H1 (cell line): ENCODE results near the gene PLA1A. TPM values are rescaled to one million over a fixed set of nuclear protein-coding genes. Genes with fewer than 3 reads are reported as not detected.

Experiments
- CTCF ChIA-PET: fragments of 300-600 bp; sonication (Branson Sonifier 250); formaldehyde crosslinking; loops from one replicate; lab custom pipeline; 2021; ENCODE audit not compliant: partially characterized antibody; lab: Charles Lee
- POLR2A ChIA-PET: fragments of 300-600 bp; sonication (Branson Sonifier 250); formaldehyde crosslinking; loops from one replicate; lab custom pipeline; 2021; ENCODE audit warnings: inconsistent platforms; ENCODE audit not compliant: partially characterized antibody; lab: Charles Lee
- DNase-seq, 2 experiments: peaks; one replicate each; pipeline versions ENCODE4 v3.0.0 to v3.0.0-alpha.2; 2010 to 2022; ENCODE audit warnings: low spot score in 2 of 2, low read depth in 1 of 2, mixed read lengths in 1 of 2
- FAIRE-seq: peaks from 2 replicates; lab custom pipeline; 2011; peaks lifted over from hg19 to GRCh38; lab: Jason Lieb, UNC
- H2AFZ ChIP-seq: 2 replicates; pipeline ENCODE4 v1.8.1; 2012; ENCODE audit warnings: low read length, inconsistent platforms
- H2AK5ac ChIP-seq: 2 replicates; pipeline ENCODE4 v1.6.1; 2013; ENCODE audit warnings: low read depth, low read length
- H2BK120ac ChIP-seq: replicated peaks from 2 replicates; pipeline ENCODE3; 2013; ENCODE audit warnings: low read depth, low read length, inconsistent platforms
- H2BK12ac ChIP-seq: 2 replicates; pipeline ENCODE4 v1.6.1; 2013; ENCODE audit warnings: low read depth, low read length
- H2BK15ac ChIP-seq: 2 replicates; pipeline ENCODE4 v1.6.1; 2013; ENCODE audit warnings: low read length
- H2BK20ac ChIP-seq: 2 replicates; pipeline ENCODE4 v1.6.1; 2013; ENCODE audit warnings: low read length
- H2BK5ac ChIP-seq: 2 replicates; pipeline ENCODE4 v1.6.1; 2013; ENCODE audit warnings: low read depth, low read length
- H3K14ac ChIP-seq: 2 replicates; pipeline ENCODE4 v1.6.1; 2013; ENCODE audit warnings: inconsistent platforms; ENCODE audit not compliant: insufficient read length
- H3K18ac ChIP-seq: 2 replicates; pipeline ENCODE4 v1.6.1; 2013; ENCODE audit warnings: low read length; ENCODE audit errors: extremely low read depth
- H3K23ac ChIP-seq: 2 replicates; pipeline ENCODE4 v1.6.1; 2013; ENCODE audit warnings: inconsistent platforms; ENCODE audit not compliant: insufficient read length
- H3K23me2 ChIP-seq: 2 replicates; pipeline ENCODE4 v1.6.1; 2013; ENCODE audit warnings: low read depth, low read length
- H3K27ac ChIP-seq: 2 replicates; pipeline ENCODE4 v1.6.1; 2011; ENCODE audit warnings: low read depth, low read length, inconsistent platforms
- H3K27me3 ChIP-seq, 4 experiments: replicated peaks in 1 of 4; 1 replicate in 1 of 4; 2 replicates in 3 of 4; pipeline versions ENCODE4 v1.6.1 to v1.8.1; 2011 to 2013; ENCODE audit warnings: low read length in 3 of 4, mild to moderate bottlenecking in 3 of 4, inconsistent platforms in 2 of 4, mixed read lengths in 2 of 4, moderate library complexity in 1 of 4; ENCODE audit not compliant: control insufficient read depth in 3 of 4, insufficient read depth in 3 of 4; ENCODE audit errors: extremely low read depth in 1 of 4
- H3K36me3 ChIP-seq, 4 experiments: 2 replicates each; pipeline versions ENCODE4 v1.6.1 to v1.8.1; 2011 to 2013; ENCODE audit warnings: mild to moderate bottlenecking in 4 of 4, low read length in 3 of 4, moderate library complexity in 2 of 4, control low read depth in 1 of 4, inconsistent platforms in 1 of 4; ENCODE audit not compliant: insufficient read depth in 4 of 4, control insufficient read depth in 2 of 4
- H3K4ac ChIP-seq: replicated peaks from 2 replicates; pipeline ENCODE3; 2013; ENCODE audit warnings: low read length, low read depth, mixed read lengths, inconsistent platforms; ENCODE audit not compliant: insufficient read length
- H3K4me1 ChIP-seq, 4 experiments: replicated peaks in 1 of 4; 1 replicate in 1 of 4; 2 replicates in 3 of 4; pipeline versions ENCODE4 v1.6.1 to v1.8.1; 2011 to 2013; ENCODE audit warnings: low read length in 3 of 4, inconsistent platforms in 2 of 4, mixed read lengths in 1 of 4; ENCODE audit not compliant: insufficient read depth in 4 of 4, control insufficient read depth in 3 of 4
- H3K4me2 ChIP-seq, 2 experiments: 2 replicates each; pipeline versions ENCODE4 v1.6.1 to v1.8.1; 2011 to 2013; ENCODE audit warnings: low read depth in 2 of 2, low read length in 2 of 2, control low read depth in 1 of 2, inconsistent platforms in 1 of 2, mild to moderate bottlenecking in 1 of 2; ENCODE audit not compliant: insufficient read depth in 1 of 2
- H3K4me3 ChIP-seq, 4 experiments: fragments of 200-600, 300-600 bp in 1 of 4; sonication (generic), shearing (Covaris generic), sonication (Bioruptor Twin) in 1 of 4; 2 replicates each; pipeline versions ENCODE4 v1.5.1 to v1.8.1; 2011 to 2016; ENCODE audit warnings: low read length in 4 of 4, low read depth in 3 of 4, control low read depth in 2 of 4, inconsistent platforms in 2 of 4, mild to moderate bottlenecking in 2 of 4, mixed read lengths in 1 of 4, moderate library complexity in 1 of 4; ENCODE audit not compliant: insufficient read depth in 2 of 4; ENCODE audit errors: extremely low read depth in 1 of 4
- H3K56ac ChIP-seq: replicated peaks from 2 replicates; pipeline ENCODE3; 2013; ENCODE audit warnings: low read depth, mild to moderate bottlenecking, mixed read lengths, low read length, inconsistent platforms; ENCODE audit not compliant: insufficient read length
- H3K79me1 ChIP-seq: 2 replicates; pipeline ENCODE4 v1.6.1; 2013; ENCODE audit warnings: low read depth, low read length, control low read depth
- H3K79me2 ChIP-seq, 2 experiments: 2 replicates each; pipeline versions ENCODE4 v1.6.1 to v1.8.1; 2012 to 2013; ENCODE audit warnings: low read length in 2 of 2, mild to moderate bottlenecking in 2 of 2, inconsistent platforms in 1 of 2; ENCODE audit not compliant: insufficient read depth in 2 of 2, control insufficient read depth in 1 of 2
- H3K9ac ChIP-seq, 4 experiments: replicated peaks in 1 of 4; 1 replicate in 1 of 4; 2 replicates in 3 of 4; pipeline versions ENCODE4 v1.6.1 to v1.8.1; 2011 to 2013; ENCODE audit warnings: low read depth in 3 of 4, low read length in 3 of 4, control low read depth in 2 of 4, mild to moderate bottlenecking in 2 of 4, moderate library complexity in 2 of 4, inconsistent platforms in 1 of 4; ENCODE audit errors: extremely low read depth in 1 of 4
- H3K9me3 ChIP-seq, 2 experiments: 2 replicates each; pipeline versions ENCODE4 v1.6.1 to v1.8.1; 2012 to 2013; ENCODE audit warnings: mild to moderate bottlenecking in 2 of 2, moderate library complexity in 2 of 2, control low read depth in 1 of 2, inconsistent platforms in 1 of 2, low read depth in 1 of 2, low read length in 1 of 2, mixed read lengths in 1 of 2; ENCODE audit not compliant: insufficient read depth in 2 of 2
- H4K20me1 ChIP-seq, 2 experiments: replicated peaks in 1 of 2; 2 replicates each; pipeline versions ENCODE3 to v1.8.1; 2011 to 2013; ENCODE audit warnings: inconsistent platforms in 2 of 2, low read length in 2 of 2, mild to moderate bottlenecking in 1 of 2; ENCODE audit not compliant: insufficient read depth in 2 of 2, control insufficient read depth in 1 of 2
- H4K5ac ChIP-seq: 2 replicates; pipeline ENCODE4 v1.6.1; 2013; ENCODE audit warnings: low read length, low read depth, mixed read lengths, inconsistent platforms; ENCODE audit not compliant: insufficient read length
- H4K8ac ChIP-seq: 2 replicates; pipeline ENCODE4 v1.8.0; 2013; ENCODE audit warnings: mild to moderate bottlenecking, moderate library complexity, low read length, inconsistent platforms; ENCODE audit not compliant: insufficient read depth; ENCODE audit errors: extremely low read depth
- H4K91ac ChIP-seq: replicated peaks from 2 replicates; pipeline ENCODE3; 2013; ENCODE audit warnings: low read length, mixed read lengths, inconsistent platforms; ENCODE audit not compliant: insufficient read length
- BRCA1 ChIP-seq: IDR thresholded peaks from 2 replicates; pipeline ENCODE4 v1.6.1; 2012; ENCODE audit warnings: low read depth, low read length, improper control_type of control experiment
- HDAC6 ChIP-seq: IDR thresholded peaks from one replicate; pipeline ENCODE4 v1.7.1; 2012; ENCODE audit warnings: low read depth, mild to moderate bottlenecking, inconsistent platforms, low read length, moderate library complexity
- KDM4A ChIP-seq: IDR thresholded peaks from one replicate; pipeline ENCODE4 v1.7.1; 2012; ENCODE audit warnings: low read depth, mild to moderate bottlenecking, moderate library complexity, low read length, inconsistent platforms; ENCODE audit not compliant: severe bottlenecking
- MAFK ChIP-seq: IDR thresholded peaks from 2 replicates; pipeline ENCODE4 v1.6.1; 2012; ENCODE audit warnings: low read depth, mild to moderate bottlenecking, improper control_type of control experiment, low read length
- POLR2A ChIP-seq, 2 experiments: IDR thresholded peaks; 1 replicate in 1 of 2; 2 replicates in 1 of 2; pipeline ENCODE4 v1.6.1; 2011; ENCODE audit warnings: low read depth in 2 of 2, low read length in 2 of 2, mild to moderate bottlenecking in 2 of 2; ENCODE audit errors: control extremely low read depth in 1 of 2
- SP4 ChIP-seq: IDR thresholded peaks from 2 replicates; pipeline ENCODE4 v1.6.1; 2012; ENCODE audit warnings: low read length, inconsistent platforms
- WGBS, 2 experiments: shearing (Covaris generic) in 1 of 2; methylation state at CpG; one replicate each; pipeline versions ENCODE4 v1.1.6 to v1.1.7; 2013 to 2015; ENCODE audit warnings: low lambda C conversion rate in 2 of 2, mixed read lengths in 2 of 2, inconsistent platforms in 1 of 2, low coverage in 1 of 2, missing lambda C conversion rate in 1 of 2; ENCODE audit not compliant: insufficient replicate concordance in 2 of 2, insufficient coverage in 1 of 2, insufficient read length in 1 of 2; ENCODE audit errors: extremely low coverage in 1 of 2, missing lambda C conversion rate in 1 of 2; 5-methylcytosine and 5-hydroxymethylcytosine counted together
- polyA plus RNA-seq, 7 experiments: library from polyadenylated mRNA; depleted of rRNA in 3 of 7; stranded (reverse) in 5 of 7; unstranded in 2 of 7; fragments of >200 nt in 5 of 7; fragments of 200-250 nt in 2 of 7; gene quantifications; 1 replicate in 5 of 7; 2 replicates in 1 of 7; 4 replicates in 1 of 7; pipeline versions ENCODE4 v1.2.1 to v1.2.3, GENCODE V29; 2011 to 2013; ENCODE audit warnings: missing spikeins in 2 of 7, mixed read lengths in 2 of 7
- total RNA-seq: library from RNA; stranded (reverse); fragmentation: NEBNext Ultra II Directional; extraction: Animal tissue kit (Norgen Biotek cat#: 25700); gene quantifications from 2 replicates; pipeline ENCODE4 v1.2.1, GENCODE V29; 2021

The PLA1A gene
- total and polyA plus RNA-seq, 2 of the 8 experiments (the other 6 are each of a cell fraction or from before 2014, with no cell fraction given), result not detected

- H3K4ac ChIP-seq, result no peak overlapping the region
- no peak overlapping the region for H3K27ac ChIP-seq
- no peak overlapping the region for H2AFZ ChIP-seq
- H3K23ac ChIP-seq, result no peak overlapping the region
- H2BK120ac ChIP-seq, result no peak overlapping the region
- H2AK5ac ChIP-seq, result no peak overlapping the region
- H3K18ac ChIP-seq, result no peak overlapping the region
- H3K23me2 ChIP-seq, result no peaks in the 10 kb centered on the region
- H4K8ac ChIP-seq, result no peak overlapping the region
- POLR2A ChIA-PET, result interaction anchor here (2.9 kb wide), 1 partner anchor 11 kb away, joined by 10 read pairs; the partner anchor contains the start of gene ADPRH
- H3K36me3 ChIP-seq, result no peaks in the 10 kb centered on the region
- no peak overlapping the region for H3K9ac ChIP-seq
- WGBS, 2 experiments, result 95% methylated on average over 1 of the region's 1 CpG; no CpG with 5 or more reads in 1 of the 2 experiments
- no peak overlapping the region for H3K4me2 ChIP-seq
- peak overlapping the region; percentile 17; the same call in 1 of the 2 replicates for H2BK20ac ChIP-seq
- H3K27me3 ChIP-seq, result no peaks in the 10 kb centered on the region
- no peak overlapping the region for H2BK5ac ChIP-seq
- no peak for DNase-seq
- H3K79me1 ChIP-seq, result no peaks in the 10 kb centered on the region
- TF ChIP-seq BRCA1 (no peak), MAFK (no peak), KDM4A (no peak), HDAC6 (no peak), SP4 (no peak), POLR2A (IDR thresholded peaks at IDR 0.05; ENCODE audit: control extremely low read depth in 1 of 2, low read depth in 2 of 2, low read length in 2 of 2) (no peak)
- TF ChIP-seq, all 59 proteins: peak for 0
- Histone ChIP-seq H3K9me3 (no peaks in the 10 kb centered on the region), H3K4me1 (peaks cover 1 to 9% (median 5%) of the 10 kb centered on the region in 4 experiments; a peak in 4 of 7 replicates), H4K91ac (no peak overlapping the region), H2BK15ac (no peak overlapping the region), H2BK12ac (no peak overlapping the region), H3K79me2 (no peaks in the 10 kb centered on the region), H3K56ac (no peak overlapping the region), H4K5ac (no peak overlapping the region), H4K20me1 (no peaks in the 10 kb centered on the region), H3K14ac (no peak overlapping the region), H3K4me3 (no peak overlapping the region)
- CTCF ChIA-PET, result interaction anchor here (1.7 to 3.7 kb wide), 2 partner anchors 10 kb away, joined by 13 to 23 read pairs; no protein-coding TSS in a partner anchor
- no peak for FAIRE-seq
Observed at GRCh38 chr3:119590706-119591105, 7.0 kb upstream of the PLA1A start.
